ENCODE results near the gene ZFP62. TPM values are rescaled to one million over a fixed set of nuclear protein-coding genes. Genes with fewer than 3 reads are reported as not detected.

ZFP62 gene
- total and polyA plus RNA-seq, 4 experiments from 2014 or later = 11.4 to 71.7 (median 46.1) TPM

DNA sequence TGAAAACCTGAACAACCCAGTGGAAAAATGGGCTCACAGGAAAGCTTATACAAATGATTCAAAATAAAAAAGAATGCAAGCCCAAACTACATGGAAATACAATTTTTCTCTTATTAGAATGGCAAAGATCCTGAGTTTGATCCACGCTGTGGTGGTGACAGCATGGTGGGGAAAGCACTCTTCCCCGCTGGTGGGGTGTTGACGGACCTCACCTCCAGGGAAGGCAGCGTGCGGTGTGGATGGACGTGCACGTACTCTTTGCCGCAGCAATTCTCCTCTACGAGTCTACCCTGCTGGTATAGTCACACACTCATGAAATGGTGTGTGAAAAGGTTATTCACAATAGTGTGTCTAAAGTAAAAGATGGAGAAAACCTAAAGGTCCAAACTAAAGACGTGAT is 5.9 kb upstream of the ZFP62 start:
- intact Hi-C loops (cut with micrococcal nuclease) = no loop called here

DNA sequence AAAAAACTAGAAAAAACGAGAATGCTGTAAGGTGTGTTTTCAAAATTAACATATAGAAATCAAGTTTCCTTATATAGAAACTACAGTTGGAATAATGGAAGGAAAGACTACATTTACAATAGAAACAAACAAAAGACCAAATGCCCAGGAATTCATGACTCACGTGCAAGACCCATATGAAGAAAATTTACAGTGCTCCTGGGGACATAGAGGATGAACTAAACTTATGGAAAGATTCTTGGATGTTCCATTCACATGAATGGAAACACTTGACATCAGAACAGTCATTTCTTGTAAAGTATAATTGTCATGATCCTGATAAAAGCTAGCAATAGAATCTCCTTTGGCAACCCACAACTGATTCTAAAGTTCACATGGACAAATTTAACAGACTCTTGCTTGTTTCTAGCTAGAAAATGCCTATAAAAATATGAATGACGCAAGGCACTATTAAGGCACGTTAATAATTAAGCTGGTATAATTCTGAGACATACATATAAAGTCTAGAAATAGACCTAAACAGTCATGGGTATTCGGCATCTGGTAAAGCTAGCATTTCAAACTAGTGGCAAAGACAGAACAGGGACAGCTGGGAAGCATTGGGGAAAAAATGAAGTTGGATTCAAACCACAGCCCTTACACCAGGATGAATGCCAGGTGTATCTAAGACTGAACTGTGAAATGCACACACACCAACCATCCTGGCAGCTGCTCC is 5.1 kb upstream of the ZFP62 start:
- no peak overlapping the region for H3K27ac ChIP-seq (ENCODE audit: low read depth, low read length)
- H3K9me3 ChIP-seq (ENCODE audit: control insufficient read depth in 1 of 2, low read length in 2 of 2) = no peaks in the 10 kb centered on the region
- POLR2A ChIA-PET (ENCODE audit: partially characterized antibody) = no interaction called here
- H3K4me1 Mint-ChIP-seq = peaks cover 0 to 4% (median 2%) of the 10 kb centered on the region in 4 donors
- intact Hi-C loops (cut with micrococcal nuclease) = no loop called here
- no peaks in the 10 kb centered on the region for H3K36me3 ChIP-seq (ENCODE audit: insufficient read depth, low read length)
- H3K4me3 ChIP-seq (ENCODE audit: low read length in 2 of 2) = no peak overlapping the region
- no peaks in the 10 kb centered on the region for H3K4me1 ChIP-seq (ENCODE audit: insufficient read depth, low read length)
- no peaks in the 10 kb centered on the region for H3K27me3 ChIP-seq (ENCODE audit: insufficient read depth, low read length)
- H3K27me3 Mint-ChIP-seq = peaks cover 3 to 6% of the 10 kb centered on the region in 2 donors
- no peaks in the 10 kb centered on the region for H3K36me3 Mint-ChIP-seq
- no peak for DNase-seq
- CTCF ChIA-PET (ENCODE audit: partially characterized antibody) = interaction anchor here (0.7 to 1.6 kb wide), 6 partner anchors 9 to 148 kb away, joined by 3 to 9 read pairs (median 6); no protein-coding TSS in a partner anchor
- no peaks in the 10 kb centered on the region for H3K9me3 Mint-ChIP-seq
- H3K27ac Mint-ChIP-seq = no peak overlapping the region
- H3K4me3 Mint-ChIP-seq = no peak overlapping the region

More for the DNA sequence above, 5.9 kb upstream of the ZFP62 start:
- no peaks in the 10 kb centered on the region for H3K9me3 Mint-ChIP-seq
- POLR2A ChIA-PET (ENCODE audit: partially characterized antibody) = no interaction called here
- peaks cover 0 to 4% (median 2%) of the 10 kb centered on the region in 4 donors for H3K4me1 Mint-ChIP-seq
- H3K4me1 ChIP-seq (ENCODE audit: insufficient read depth, low read length) = no peaks in the 10 kb centered on the region
- DNase-seq = no peak
- no peaks in the 10 kb centered on the region for H3K36me3 ChIP-seq (ENCODE audit: insufficient read depth, low read length)
- no peaks in the 10 kb centered on the region for H3K9me3 ChIP-seq (ENCODE audit: control insufficient read depth in 1 of 2, low read length in 2 of 2)
- H3K4me3 Mint-ChIP-seq = no peak overlapping the region
- peaks cover 3 to 6% of the 10 kb centered on the region in 2 donors for H3K27me3 Mint-ChIP-seq
- H3K4me3 ChIP-seq (ENCODE audit: low read length in 2 of 2) = no peak overlapping the region
- CTCF ChIA-PET (ENCODE audit: partially characterized antibody) = interaction anchor here (1.2 to 1.6 kb wide), 5 partner anchors 8 to 83 kb away, joined by 4 to 9 read pairs (median 7); no protein-coding TSS in a partner anchor
- no peak overlapping the region for H3K27ac ChIP-seq (ENCODE audit: low read depth, low read length)
- no peaks in the 10 kb centered on the region for H3K27me3 ChIP-seq (ENCODE audit: insufficient read depth, low read length)
- no peak overlapping the region for H3K27ac Mint-ChIP-seq
- H3K36me3 Mint-ChIP-seq = no peaks in the 10 kb centered on the region

DNA sequence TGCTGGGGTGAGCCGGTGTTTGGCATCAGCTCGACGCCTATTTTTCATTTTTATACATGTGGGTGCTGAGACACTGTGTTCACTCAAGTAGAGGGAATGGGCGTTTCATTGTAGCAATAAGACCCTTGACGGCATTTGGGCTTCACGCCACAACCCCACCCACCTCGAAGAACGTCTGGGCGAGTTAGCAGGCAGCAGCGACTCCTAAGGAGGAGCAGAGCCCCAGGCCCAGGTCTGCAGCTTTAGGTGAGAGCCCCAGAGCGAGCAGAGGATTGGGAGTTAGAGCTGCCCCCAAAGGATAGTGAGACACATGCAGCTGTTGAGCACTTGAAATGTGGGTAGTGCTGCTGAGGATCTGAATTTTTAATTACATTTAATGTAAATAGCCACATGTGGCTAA is 1.6 kb upstream of the ZFP62 start:
- H3K9me3 Mint-ChIP-seq = no peaks in the 10 kb centered on the region
- Histone ChIP-seq H3K4me3 (ENCODE audit: low read length in 2 of 2) (no peak overlapping the region), H3K27ac (ENCODE audit: low read depth, low read length) (no peak overlapping the region), H3K36me3 (ENCODE audit: insufficient read depth, low read length) (peaks cover 8% of the 10 kb centered on the region), H3K9me3 (ENCODE audit: control insufficient read depth in 1 of 2, low read length in 2 of 2) (no peaks in the 10 kb centered on the region), H3K4me1 (ENCODE audit: insufficient read depth, low read length) (peaks cover 9% of the 10 kb centered on the region), H3K27me3 (ENCODE audit: insufficient read depth, low read length) (no peaks in the 10 kb centered on the region)
- POLR2A ChIA-PET (ENCODE audit: partially characterized antibody) = interaction anchor here (3.5 to 5.5 kb wide), 3 partner anchors 31 to 60 kb away, joined by 47 to 73 read pairs (median 66); partner anchors contain the start of gene MGAT1
- no peak for DNase-seq
- CTCF ChIA-PET (ENCODE audit: partially characterized antibody) = interaction anchor here (2.4 to 4.1 kb wide), 2 partner anchors 31 to 60 kb away, joined by 6 to 25 read pairs; partner anchors contain the start of gene MGAT1
- H3K27ac Mint-ChIP-seq = peak overlapping the region in 4 of 7 donors; percentile 8 to 98 (median 45)
- peaks cover 0 to 3% of the 10 kb centered on the region in 2 donors for H3K27me3 Mint-ChIP-seq
- intact Hi-C loops (cut with micrococcal nuclease) = no loop called here
- peaks cover 12 to 16% of the 10 kb centered on the region in 2 donors for H3K36me3 Mint-ChIP-seq
- peak overlapping the region in 2 of 8 donors; percentile 30 to 35 for H3K4me3 Mint-ChIP-seq
- peaks cover 12 to 28% (median 19%) of the 10 kb centered on the region in 4 donors for H3K4me1 Mint-ChIP-seq

DNA sequence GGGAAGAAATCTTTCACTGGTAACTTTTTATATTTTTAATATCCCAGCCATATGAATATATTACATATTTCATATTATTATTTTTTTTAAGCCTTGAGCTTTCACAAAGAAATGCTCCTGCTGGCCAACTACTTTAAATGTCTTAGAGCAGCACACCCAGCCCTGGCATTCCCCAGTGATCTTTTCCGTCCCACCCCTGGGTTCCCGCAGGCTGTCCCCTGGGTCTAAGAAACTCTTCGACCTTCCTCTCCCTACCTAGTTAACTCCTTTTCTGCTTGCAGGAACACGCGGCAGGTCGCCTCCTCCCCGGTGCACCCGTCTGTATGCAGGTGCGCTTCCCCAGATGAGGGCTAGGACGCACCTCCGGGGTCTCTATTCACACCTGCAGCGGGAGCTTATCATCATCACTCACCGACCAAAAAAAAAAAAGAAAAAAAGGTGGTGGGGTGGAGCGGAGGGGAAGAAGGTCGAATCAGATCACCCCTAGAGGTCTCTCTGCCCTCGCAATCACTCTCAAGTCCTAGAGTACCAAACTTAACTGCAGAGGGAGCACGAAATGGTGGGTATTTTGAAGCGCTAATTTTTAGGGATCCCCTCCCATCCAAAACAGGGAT is 696 bp downstream of the ZFP62 start:
- Mint-ChIP-seq H3K4me3 (peak overlapping the region; percentile 90 to 95 (median 92)), H3K4me1 (peaks cover 16 to 34% (median 25%) of the 10 kb centered on the region in 4 donors), H3K36me3 (peaks cover 20 to 25% of the 10 kb centered on the region in 2 donors), H3K27ac (peak overlapping the region; percentile 96 to 98 (median 97)), H3K9me3 (no peaks in the 10 kb centered on the region), H3K27me3 (no peaks in the 10 kb centered on the region)
- peaks cover 12% of the 10 kb centered on the region for H3K36me3 ChIP-seq (ENCODE audit: insufficient read depth, low read length)
- CTCF ChIA-PET (ENCODE audit: partially characterized antibody) = interaction anchor here (0.6 to 4.1 kb wide), 9 partner anchors 8 to 364 kb away, joined by 3 to 25 read pairs (median 5); no protein-coding TSS in a partner anchor
- H3K27ac ChIP-seq (ENCODE audit: low read depth, low read length) = peak overlapping the region; percentile 67
- no peaks in the 10 kb centered on the region for H3K27me3 ChIP-seq (ENCODE audit: insufficient read depth, low read length)
- peak in 4 of 5 donors; percentile 73 to 80 (median 80) for DNase-seq
- POLR2A ChIA-PET (ENCODE audit: partially characterized antibody) = interaction anchor here (0.7 to 5.5 kb wide), 5 partner anchors 29 to 400 kb away, joined by 3 to 73 read pairs (median 47); partner anchors contain the start of genes MGAT1 and TRIM52
- intact Hi-C loops (cut with micrococcal nuclease) = loop anchor here (1.0 to 2.0 kb wide), 3 partner anchors 29 to 362 kb away; partner anchors contain the start of gene TRIM41
- peaks cover 9% of the 10 kb centered on the region for H3K4me1 ChIP-seq (ENCODE audit: insufficient read depth, low read length)
- no peaks in the 10 kb centered on the region for H3K9me3 ChIP-seq (ENCODE audit: control insufficient read depth in 1 of 2, low read length in 2 of 2)
- H3K4me3 ChIP-seq (ENCODE audit: low read length in 2 of 2) = peak overlapping the region; percentile 26 to 96

DNA sequence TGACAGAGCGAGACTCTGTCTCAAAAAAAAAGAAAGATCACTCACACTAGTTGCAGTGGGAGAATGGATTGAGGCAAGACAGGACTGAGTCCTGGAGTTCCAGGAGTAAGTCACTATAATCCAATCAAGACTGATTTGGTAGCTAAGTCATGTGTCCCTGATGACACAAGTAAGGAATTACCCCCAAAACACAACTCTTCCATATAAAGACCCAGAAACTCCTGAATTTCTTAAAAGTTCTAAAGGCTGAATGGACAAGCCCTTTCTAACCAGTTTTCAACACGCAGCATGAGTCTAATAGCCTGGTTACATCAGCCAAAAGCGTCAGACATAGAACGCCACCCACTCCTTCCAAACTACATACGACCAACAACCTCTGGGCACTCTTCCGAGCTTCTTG is 2.5 kb downstream of the ZFP62 start:
- H3K27ac ChIP-seq (ENCODE audit: low read depth, low read length) = no peak overlapping the region
- Mint-ChIP-seq H3K4me3 (peak overlapping the region in 1 of 8 donors; percentile 51), H3K27ac (peak overlapping the region in 2 of 7 donors; percentile 31 to 98), H3K36me3 (peaks cover 36 to 41% of the 10 kb centered on the region in 2 donors), H3K9me3 (no peaks in the 10 kb centered on the region), H3K4me1 (peaks cover 21 to 34% (median 31%) of the 10 kb centered on the region in 4 donors), H3K27me3 (no peaks in the 10 kb centered on the region)
- CTCF ChIA-PET (ENCODE audit: partially characterized antibody) = interaction anchor here (2.7 kb wide), 1 partner anchor 10 kb away, joined by 9 read pairs; no protein-coding TSS in a partner anchor
- intact Hi-C loops (cut with micrococcal nuclease) = no loop called here
- POLR2A ChIA-PET (ENCODE audit: partially characterized antibody) = interaction anchor here (0.8 to 2.3 kb wide), 2 partner anchors 48 to 57 kb away, joined by 3 to 5 read pairs; no protein-coding TSS in a partner anchor
- no peak overlapping the region for H3K4me3 ChIP-seq (ENCODE audit: low read length in 2 of 2)
- no peaks in the 10 kb centered on the region for H3K9me3 ChIP-seq (ENCODE audit: control insufficient read depth in 1 of 2, low read length in 2 of 2)
- H3K27me3 ChIP-seq (ENCODE audit: insufficient read depth, low read length) = no peaks in the 10 kb centered on the region
- H3K36me3 ChIP-seq (ENCODE audit: insufficient read depth, low read length) = peaks cover 12% of the 10 kb centered on the region
- H3K4me1 ChIP-seq (ENCODE audit: insufficient read depth, low read length) = peaks cover 9% of the 10 kb centered on the region
- no peak for DNase-seq

DNA sequence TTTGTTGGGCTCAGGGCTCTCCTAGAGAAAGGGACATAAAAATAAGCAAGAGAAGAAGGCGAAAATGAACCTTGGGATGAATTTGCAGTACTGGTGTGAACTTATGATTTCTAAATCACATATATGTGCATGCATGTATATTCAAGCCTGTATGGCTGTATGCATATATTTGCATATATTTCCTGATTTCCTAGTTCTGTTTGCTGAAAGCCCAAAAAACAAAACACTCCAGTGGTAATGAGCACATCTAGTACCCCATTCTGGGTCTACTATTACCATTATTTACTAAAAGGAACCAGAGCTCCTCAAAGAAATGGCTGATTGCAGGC is 7.3 kb downstream of the ZFP62 start:
- H3K9me3 Mint-ChIP-seq = peaks cover 0 to 30% (median 24%) of the 10 kb centered on the region in 8 donors
- Histone ChIP-seq H3K4me3 (ENCODE audit: low read length in 2 of 2) (no peak overlapping the region), H3K27me3 (ENCODE audit: insufficient read depth, low read length) (no peaks in the 10 kb centered on the region), H3K36me3 (ENCODE audit: insufficient read depth, low read length) (peaks cover 36% of the 10 kb centered on the region), H3K4me1 (ENCODE audit: insufficient read depth, low read length) (no peaks in the 10 kb centered on the region), H3K9me3 (ENCODE audit: control insufficient read depth in 1 of 2, low read length in 2 of 2) (peaks cover 0 to 19% of the 10 kb centered on the region in 2 donors), H3K27ac (ENCODE audit: low read depth, low read length) (no peak overlapping the region)
- H3K27me3 Mint-ChIP-seq = no peaks in the 10 kb centered on the region
- peak overlapping the region in 1 of 7 donors; percentile 26 for H3K27ac Mint-ChIP-seq
- H3K36me3 Mint-ChIP-seq = peaks cover 71 to 73% of the 10 kb centered on the region in 2 donors
- no peak overlapping the region for H3K4me3 Mint-ChIP-seq
- POLR2A ChIA-PET (ENCODE audit: partially characterized antibody) = no interaction called here
- CTCF ChIA-PET (ENCODE audit: partially characterized antibody) = no interaction called here
- H3K4me1 Mint-ChIP-seq = peaks cover 12 to 23% (median 16%) of the 10 kb centered on the region in 4 donors
- intact Hi-C loops (cut with micrococcal nuclease) = no loop called here
- no peak for DNase-seq
